ENCODE measurements around the gene SNX25.
"Not testable (repeated sequence)": the region's sequence is repeated elsewhere in the genome, so short reads cannot be mapped to it uniquely, and the experiment has no call there.

Gene SNX25

DNA sequence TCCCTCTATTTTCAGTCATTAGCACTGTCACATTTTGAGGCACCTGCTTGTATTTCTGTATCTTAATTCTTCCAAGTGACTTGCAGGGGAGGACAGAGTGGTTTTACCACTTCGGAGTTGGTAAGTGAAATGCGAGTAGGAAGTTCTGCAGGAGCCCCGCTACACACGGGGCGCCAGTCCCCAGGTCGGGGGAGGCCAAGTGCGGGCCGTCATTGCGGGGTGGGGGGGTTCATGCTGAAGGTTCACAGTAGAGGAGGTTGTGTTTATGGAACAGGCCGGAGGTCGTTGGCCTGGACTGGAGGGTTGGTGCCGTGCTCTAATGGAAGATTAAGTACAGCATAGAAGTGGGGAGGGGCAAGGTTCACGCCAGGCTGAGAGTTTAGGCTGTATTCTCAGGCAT lies 142.3 kb downstream of the SNX25 start:
- DNase-seq = no peak

DNA sequence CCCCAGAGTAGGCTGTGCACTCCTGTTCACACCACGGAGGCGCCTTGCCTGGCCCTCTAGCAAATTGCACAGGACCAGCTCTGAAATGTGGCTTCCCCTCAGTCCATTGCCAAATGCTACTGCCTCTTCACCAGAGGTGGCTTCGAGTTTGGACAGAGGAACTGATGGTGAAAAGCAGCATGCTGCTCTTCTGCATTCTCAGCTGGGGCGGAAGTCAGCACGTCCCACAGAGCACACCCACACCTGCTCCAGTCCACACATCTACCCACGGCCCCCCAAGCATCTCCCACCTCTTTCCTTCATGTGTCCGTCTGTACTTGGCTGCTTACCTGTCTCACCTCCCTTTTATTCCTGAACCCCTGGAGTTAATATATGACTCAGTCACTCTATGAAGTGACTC lies 142.8 kb downstream of the SNX25 start:
- DNase-seq = no peak

DNA sequence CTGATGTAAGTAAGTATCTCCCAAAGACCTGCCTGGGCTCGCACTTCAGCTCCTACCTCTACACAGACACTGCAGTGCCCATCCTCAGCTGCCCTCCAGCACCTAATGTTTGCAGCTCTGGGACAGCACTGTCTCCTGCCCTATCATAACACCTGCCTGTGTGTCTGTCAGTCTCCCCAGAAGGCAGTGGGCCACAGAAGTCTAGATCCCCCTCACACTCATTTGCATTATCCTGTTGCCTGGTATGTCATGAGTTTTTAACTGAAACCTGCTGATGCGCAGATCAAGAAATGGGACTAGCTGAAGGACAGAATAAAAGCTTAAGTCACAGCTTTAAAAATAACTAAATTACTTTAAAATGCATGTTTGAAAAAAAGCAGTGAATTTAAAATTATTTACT lies 143.3 kb downstream of the SNX25 start:
- no peak for DNase-seq

DNA sequence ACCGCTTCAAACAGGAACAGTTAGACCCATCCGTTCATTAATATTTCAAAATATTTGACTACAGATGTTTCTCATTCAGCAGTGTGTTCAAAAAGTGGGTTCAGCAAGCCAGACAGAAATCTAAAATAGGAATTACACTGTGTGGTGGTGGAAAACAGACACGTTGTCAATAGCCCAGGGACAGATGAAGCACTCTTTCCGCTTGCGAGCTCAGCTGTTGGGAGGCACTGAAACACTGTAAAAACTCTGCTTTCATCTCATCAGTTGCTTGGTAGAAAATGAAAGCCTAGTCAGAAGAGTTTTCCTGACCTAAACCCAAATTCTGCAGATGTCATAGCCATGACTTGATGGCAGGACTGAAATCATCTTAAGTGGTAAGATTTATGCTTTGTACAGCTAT lies 147.8 kb downstream of the SNX25 start:
- DNase-seq = no peak

DNA sequence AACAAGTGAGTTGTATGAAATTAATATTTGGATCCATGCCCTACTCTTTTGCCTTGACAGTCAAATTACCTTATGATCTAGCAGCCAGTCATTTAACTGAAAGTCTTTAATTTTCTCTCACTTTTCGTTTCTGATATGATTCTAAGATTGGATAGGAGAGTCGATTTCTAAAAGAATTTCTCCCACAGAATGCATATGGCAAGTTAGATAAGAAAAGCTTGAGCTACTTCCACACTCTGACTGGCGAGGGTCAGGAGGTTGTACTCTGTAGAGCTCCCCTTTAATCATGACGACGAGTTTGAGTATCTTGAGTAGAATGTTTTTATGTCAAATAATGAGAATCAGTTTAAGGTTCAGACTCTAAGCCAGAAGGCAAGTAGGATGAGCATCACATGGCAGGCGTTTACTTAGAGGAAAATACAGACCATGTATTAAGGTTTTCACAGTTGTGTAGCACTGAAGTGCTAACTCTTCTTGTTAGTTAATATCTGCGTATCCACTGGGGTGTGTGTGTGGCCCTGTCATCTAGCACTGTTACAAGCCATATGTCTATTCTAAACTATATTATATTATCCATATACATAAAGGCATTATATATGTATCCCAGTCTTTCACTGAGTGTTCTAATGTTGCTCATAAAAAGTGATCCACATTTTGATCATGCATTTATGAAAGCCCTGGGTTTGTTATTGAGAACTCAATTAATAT lies 148.5 kb downstream of the SNX25 start:
- DNase-seq = no peak

DNA sequence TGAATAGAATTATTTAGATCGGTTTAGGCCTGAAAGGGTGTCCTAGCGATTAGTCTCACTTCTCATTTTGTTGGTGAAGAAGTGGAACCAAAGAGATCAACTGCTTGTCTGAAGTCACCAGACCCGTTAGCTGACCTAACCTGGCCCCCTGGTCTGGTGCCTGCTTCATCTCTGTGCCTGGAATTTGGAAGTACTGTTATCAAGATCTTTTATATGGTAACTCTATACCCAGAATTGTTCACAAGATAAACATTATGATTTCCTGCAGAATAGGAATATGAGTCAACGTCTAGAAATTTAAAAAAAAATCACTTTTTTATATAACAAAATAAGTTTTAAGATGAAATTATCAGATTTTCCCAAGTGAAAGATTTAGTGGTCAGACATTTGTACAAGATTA lies 149.1 kb downstream of the SNX25 start:
- no peak for DNase-seq

DNA sequence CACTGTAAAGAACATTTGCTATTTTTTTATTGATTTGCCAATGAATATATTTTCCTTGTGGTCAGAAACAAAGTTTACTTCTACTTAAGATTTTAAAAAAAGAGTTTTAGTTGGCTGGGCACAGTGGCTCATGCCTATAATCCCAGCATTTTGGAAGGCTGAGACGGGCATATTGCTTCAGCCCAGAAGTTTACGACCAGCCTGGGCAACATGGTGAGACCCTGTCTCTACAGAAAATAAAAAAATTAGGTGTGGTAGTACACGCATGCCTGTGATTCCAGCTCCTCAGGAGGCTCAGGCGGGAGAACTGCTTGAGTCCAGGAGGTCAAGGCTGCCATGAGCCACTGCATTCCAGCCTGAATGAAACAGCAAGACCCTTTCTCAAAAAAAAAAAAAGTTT lies 149.6 kb downstream of the SNX25 start:
- DNase-seq = no peak

DNA sequence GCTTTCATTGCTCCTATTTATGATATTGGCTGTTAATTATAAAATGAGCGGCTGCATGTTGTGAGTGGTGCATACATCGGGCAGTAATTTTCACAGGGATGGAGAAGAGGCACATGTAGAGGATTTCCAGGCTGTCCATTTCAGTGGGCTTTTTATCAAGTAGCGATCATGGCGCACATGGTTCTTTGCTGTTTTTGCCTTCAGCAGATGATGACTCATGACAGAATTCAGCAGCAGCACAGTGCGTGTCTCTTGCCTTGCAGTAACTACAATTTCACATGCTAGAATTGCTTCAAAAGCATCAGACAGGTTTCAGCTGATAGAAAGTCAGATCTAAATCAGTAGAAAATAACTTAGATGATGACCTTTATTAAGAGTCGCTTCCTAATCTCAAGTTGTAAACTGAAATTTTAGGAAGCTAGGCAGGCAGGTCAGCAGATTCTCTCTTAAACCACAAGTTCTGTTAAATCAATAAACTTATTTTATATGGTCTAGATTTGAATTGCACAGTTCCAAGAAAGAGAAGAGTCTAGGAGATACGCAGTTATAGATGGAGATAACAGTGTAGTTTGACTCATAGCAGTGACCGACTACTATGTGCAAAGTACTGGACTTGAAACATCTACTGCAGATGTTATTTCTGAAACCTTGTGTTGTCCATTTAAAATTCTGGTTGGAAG lies 150.5 kb downstream of the SNX25 start:
- DNase-seq = no peak

DNA sequence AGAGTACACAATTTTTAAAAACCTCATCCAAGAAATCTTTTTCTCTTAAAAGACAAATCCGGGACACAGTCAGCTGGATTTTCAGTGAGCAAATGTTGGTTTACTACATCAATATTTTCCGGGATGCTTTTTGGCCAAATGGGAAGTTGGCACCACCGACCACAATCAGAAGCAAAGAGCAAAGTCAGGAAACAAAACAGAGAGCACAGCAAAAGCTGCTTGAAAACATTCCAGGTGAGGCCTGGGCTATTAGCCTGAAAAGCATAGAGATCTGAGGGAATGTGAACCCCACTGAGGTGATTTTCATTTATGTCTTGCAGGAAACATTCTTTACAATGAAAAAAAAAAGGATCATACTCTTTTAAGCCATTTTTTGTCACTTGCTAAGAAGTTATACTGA lies 152.5 kb downstream of the SNX25 start:
- no peak for DNase-seq

DNA sequence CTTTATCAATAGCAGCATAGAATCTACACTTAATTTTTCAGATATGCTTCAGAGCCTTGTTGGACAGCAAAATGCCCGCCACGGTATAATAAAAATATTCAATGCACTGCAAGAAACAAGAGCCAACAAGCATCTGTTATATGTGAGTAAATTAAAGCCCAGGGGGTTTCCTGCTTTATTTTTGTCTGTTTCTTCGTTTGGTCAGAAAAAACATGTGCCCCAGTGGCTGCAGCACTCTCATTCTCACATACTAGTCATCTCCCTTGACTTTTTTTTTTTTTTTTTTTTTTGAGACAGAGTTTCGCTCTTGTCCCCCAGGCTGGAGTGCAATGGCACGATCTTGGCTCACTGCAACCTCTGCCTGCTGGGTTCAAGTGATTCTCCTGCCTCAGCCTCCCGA lies 153.2 kb downstream of the SNX25 start:
- not testable (repeated sequence) for DNase-seq

DNA sequence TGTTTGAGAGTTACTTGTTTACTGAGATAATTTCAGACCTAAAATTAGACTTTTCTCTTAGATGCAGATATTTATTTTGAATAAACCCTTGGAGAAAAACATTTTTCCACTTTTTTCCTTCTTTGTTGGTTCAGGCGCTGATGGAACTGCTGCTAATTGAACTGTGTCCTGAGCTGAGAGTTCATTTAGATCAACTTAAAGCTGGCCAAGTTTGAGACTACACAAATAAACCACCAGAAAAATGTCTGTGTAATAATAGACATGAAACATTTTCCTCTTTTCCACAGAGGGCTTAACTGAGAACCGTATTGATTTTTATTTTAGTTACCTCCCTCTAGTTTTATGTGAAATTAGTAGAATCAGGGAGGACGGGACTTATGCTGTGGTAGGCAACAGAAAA lies 153.9 kb downstream of the SNX25 start:
- DNase-seq = no peak

DNA sequence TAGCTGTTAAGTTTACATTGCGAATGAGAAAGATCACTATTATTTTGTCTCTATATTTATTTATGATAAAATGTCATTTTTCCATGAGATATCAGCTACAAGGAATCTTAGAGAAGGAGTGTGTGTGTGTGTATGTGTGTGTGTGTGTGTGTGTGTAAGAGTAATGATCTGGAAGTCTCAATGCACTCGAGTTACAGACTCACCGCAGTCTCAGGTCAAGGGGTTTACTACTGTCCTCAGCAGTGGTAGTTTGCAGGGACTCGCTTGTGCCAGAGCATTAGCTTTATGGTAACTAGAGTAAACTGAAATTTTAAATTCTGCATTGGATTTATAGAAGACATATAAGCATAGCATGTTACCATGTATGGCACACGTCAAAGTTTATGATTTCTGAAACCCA lies 155.5 kb downstream of the SNX25 start:
- DNase-seq = no peak

DNA sequence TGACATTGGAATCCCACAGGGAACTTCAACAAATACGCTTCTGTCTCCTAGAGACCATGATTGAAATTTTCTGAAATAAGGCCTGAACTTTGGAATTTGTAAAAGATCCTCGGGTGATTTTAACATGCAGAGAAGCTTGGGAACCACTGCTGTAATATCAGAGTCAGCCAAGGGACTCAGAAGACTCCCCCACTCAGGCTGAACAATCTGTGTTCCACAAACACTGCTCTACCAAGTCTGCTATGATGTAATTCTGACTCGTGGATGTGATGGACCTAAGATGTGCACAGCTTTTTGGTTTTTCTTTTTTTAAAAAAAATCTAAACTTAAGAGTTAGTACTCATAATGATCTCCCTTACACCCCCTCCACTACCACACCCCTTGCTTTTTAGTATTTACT lies 160.3 kb downstream of the SNX25 start:
- DNase-seq = no peak

DNA sequence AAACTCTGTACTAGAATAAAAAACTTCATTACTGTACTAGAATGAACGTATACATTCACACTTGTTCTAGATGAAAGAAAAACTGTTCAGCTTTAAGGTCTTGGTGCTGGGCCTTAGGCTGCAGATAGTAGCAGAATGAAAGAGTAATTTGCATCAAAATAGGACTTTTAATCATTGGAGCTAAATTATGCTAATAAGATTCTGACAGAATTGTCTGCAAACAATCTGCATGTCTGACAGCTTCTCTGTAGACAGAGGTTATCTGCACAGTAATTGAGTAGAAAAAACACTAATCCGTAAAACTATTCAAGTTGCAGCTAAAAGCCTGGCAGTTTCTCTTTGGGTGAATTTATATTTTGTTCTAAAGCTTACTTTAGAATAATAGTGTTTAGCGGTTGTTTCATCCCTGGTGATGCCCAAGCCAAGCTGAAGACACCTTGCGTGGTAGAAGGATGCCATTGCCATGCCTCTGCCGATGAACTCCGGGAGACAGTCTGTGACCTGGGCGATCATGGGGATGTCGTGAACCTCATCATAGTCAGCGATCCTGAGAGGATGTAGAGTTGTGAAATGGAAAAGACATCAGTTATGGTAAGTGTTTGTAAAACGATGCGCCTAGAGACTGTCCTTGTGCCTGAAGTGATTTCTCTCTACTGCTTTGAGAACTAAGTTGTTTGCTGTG lies 161.0 kb downstream of the SNX25 start:
- no peak for DNase-seq

DNA sequence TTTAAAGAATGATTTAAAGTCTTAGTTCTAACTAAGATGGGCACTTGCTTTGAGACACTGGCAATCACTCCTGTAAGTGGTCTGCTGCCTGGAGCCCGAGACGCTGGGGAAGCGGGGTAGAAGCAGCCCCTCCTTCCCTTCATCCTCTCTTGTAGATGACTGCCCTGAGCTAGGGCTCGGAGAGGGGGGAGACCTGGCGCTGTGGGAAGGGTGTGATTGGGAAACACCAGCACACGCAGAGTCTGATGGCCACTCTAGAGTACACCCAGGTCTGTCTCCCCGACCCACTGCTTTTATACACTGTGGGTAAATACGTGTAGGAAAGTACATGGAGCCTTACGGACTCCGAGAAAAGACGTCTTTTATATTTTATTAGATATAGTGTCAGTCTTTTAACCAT lies 162.3 kb downstream of the SNX25 start:
- no peak for DNase-seq

DNA sequence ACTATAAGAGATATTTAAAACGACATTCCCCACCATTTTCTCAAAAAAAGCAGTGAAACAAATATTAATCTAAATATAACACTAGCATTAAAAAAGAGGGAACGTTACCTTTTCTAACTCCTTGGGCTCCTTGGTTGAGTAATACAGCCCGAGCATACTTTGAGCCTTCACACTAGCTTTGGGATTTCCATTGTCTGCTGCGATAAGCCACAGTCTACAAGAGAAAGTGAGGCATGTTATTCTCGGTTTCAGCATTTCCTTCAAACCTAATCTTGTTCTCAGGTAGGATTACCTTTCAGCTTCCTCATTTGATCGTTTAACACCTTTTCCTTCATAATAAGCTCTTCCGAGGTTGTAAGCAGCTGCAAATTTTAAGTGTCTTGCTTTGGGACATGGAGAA lies 164.6 kb downstream of the SNX25 start:
- no peak for DNase-seq

DNA sequence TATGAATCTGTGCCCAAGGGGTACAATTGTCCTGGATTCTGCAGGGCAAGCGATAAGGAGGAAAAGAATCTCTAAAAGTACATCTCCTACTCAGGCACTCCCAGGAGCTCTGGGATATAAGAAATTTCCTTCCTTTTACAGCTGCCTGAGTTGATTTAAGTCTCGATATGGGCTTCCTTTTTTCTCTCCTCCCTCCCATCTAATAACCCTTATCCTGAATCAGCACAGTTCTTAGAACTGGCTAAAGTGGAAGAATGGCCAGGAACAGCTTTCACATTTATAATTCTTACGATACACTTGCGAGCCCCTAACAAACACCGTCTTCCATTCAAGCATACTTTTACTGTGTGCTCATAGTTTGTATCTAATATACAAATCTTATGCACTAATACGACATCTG lies 165.2 kb downstream of the SNX25 start:
- no peak for DNase-seq

DNA sequence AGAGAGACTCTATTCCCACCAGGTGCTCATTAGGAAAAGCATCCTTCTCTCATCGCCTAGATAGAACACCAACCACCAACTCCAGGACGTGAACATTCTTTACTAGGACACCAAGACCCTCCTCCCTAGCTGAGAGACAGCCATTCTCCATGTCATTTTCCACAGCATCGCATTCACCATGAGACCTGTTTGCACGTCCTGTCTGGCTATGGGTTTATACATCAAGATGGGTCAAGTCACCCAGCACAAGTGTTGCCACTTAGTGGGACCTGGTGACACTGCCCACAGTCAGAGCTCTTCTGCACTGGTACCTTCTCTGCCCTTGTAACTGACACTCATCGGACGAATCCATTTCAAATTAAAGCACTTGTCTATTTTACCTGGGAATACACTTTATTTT lies 168.9 kb downstream of the SNX25 start:
- no peak for DNase-seq

DNA sequence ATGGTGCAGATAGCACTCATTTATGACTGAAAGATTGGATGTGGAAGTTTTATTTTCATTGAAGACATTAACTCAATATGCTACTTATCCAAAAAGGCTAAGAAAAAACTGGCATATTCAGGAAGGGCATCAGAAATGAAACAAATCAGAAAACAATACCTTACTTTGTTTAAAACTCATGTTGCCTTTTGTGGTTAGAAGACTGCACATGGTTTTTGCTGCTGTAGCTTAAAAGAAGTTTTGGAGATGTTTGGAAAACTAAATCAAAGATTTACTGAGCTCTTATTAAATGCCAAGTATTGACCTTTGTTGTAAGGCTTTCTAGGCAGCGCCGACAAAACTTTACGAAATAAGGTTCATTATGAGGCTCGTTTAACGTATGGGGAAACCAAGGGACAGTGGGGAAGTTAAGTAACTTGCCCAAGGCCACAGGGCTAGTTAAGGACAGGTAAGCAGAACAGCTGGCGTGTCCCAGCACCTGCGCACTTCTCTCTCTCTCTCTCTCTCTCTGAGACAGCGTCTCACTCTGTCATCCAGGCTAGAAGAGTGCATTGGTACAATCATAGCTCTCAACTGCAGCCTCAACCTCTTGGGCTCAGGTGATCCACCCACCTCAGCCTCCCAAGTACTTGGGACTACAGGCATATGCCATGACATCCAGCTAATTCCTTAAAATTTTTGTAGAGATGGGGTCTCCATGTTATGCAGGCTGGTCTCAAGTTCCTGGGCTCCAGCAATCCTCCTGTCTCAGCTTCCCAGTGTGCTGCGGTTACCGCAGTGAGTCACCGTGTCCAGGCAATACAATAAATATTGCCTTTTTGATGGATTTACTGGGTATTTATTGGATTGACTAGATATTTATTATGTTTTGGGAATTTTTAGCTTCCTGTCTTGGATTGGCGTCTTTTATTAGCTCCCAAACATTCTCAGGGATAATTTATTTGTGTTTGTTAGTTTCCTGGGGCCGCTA lies 170.2 kb downstream of the SNX25 start:
- DNase-seq = no peak

DNA sequence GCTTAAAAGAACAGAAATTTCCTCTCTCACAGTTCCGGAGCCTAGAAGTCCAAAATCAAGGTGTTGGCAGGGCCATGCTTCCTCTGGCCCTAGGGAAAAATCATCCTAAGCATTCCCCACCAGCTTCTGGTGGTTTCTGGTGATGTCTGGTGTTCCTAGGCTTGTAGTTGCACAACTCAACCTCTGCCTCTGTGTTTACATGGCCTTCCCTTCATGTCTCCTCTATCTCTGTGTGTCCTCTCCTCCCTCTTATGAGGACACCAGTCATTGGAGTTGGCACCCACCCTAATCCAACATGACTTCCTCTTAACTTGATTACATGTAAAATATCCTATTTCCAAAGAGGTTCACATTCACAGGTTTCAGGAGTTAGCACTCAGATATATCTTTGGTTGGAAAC lies 170.9 kb downstream of the SNX25 start:
- no peak for DNase-seq

DNA sequence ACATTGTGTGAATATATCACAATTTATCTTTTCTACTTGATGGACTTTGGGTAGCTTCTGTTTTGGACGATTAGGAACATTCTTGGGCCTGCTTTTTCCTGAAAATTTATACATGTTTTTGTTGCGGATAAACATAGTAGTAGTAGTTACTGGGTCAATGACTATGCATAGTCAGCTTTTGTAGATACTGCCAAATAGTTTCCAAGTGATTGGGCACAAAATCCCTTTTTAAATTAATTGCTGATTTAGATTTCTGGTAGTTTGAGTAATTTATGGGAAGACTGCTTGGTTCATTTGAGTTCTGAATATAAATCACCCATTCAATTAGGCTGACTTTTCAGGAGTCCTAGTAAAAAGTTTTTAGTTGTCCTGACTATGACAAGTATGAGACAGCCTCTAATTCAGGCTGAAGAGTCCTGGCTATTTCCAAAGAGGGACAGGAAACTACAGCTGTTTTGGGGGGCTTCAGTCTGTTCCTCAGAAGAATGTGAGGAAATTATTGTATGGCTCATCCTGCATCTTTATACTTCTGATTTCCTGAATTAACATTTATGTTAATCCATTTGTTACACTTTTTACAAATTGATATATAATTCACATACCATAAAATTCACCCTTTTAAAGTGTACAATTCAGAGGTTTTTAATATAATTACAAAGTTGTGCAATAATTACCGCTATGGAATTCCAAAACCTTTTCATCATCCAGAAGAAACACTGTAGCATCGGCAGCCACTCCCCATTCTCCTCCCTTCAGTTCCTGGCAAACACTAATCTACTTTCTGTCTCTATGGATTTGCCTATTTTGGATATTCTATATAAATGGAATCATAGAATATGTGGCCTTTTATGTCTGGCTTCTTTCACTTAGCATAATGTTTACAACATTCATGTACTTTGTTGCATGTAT lies 172.1 kb downstream of the SNX25 start:
- no peak for DNase-seq

DNA sequence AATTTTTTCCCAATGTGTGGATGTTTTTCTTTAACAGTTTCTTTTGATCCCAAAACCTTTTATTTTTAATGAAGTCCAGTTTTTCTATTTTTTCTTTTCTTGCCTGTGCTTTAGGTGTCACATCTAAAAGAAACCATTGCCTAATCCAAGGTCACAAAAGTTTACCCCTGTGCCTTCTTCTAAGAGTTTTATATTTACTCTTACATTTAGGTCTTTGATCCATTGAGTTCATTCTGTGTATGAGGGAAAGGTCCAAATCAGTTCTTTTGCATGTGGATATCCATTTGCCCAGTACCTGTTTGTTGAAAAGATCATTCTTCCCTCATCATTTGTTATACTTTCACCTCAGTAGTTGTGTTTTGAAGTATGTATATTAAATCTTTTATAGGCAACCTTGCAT lies 173.4 kb downstream of the SNX25 start:
- DNase-seq = no peak

Data from KG1 (cell line).